ENCODE measurements around the gene OAS3.

DNA sequence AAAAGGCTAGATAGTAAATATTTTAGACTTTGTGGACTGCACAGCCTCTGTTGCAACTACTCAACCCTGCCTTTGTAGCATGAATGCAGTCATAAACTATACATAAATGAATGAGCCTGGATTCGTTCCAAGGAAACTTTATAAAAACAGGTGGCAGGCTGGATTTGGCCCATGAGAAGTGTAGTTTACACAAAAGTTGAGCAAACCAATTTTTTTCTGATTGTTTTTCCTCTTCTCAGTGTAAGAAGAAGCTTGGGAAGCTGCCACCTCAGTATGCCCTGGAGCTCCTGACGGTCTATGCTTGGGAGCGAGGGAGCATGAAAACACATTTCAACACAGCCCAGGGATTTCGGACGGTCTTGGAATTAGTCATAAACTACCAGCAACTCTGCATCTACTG lies 22.0 kb upstream of the OAS3 start:
- TF ChIP-seq, protein P1, sequence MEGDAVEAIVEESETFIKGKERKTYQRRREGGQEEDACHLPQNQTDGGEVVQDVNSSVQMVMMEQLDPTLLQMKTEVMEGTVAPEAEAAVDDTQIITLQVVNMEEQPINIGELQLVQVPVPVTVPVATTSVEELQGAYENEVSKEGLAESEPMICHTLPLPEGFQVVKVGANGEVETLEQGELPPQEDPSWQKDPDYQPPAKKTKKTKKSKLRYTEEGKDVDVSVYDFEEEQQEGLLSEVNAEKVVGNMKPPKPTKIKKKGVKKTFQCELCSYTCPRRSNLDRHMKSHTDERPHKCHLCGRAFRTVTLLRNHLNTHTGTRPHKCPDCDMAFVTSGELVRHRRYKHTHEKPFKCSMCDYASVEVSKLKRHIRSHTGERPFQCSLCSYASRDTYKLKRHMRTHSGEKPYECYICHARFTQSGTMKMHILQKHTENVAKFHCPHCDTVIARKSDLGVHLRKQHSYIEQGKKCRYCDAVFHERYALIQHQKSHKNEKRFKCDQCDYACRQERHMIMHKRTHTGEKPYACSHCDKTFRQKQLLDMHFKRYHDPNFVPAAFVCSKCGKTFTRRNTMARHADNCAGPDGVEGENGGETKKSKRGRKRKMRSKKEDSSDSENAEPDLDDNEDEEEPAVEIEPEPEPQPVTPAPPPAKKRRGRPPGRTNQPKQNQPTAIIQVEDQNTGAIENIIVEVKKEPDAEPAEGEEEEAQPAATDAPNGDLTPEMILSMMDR (IDR thresholded peaks at IDR 0.05; ENCODE audit: low read depth, low read length): no peak
- no peak for TF ChIP-seq EZH2phosphoT487 (IDR thresholded peaks at IDR 0.05; ENCODE audit: low read depth)

All from OCI-LY3 (cell line).